ENCODE data around the gene SORCS2.

- TF ChIP-seq CTCF (IDR thresholded peaks at IDR 0.05; ENCODE audit: borderline replicate concordance, extremely low read depth, low read length, poor library complexity, severe bottlenecking) (no peak), EZH2 (IDR thresholded peaks at IDR 0.05; ENCODE audit: borderline replicate concordance, low read depth, low read length, severe bottlenecking) (no peak)
These were observed 354.6 kb downstream of the SORCS2 start for GRCh38 chr4:7546809-7547367.
